Hematopoietic multipotent progenitor cell treated with erythropoietin and hydrocortisone succinate and interleukin-3 and kit ligand, for 8 days (in vitro differentiated cells): ENCODE data around the gene USP37.
A peak's percentile ranks its signal among the peaks of the same experiment; 100 is the strongest.
"Not testable (repeated sequence)": the region's sequence is repeated elsewhere in the genome, so short reads cannot be mapped to it uniquely, and the experiment has no call there.

Experiments
- DNase-seq: peaks from one replicate; pipeline ENCODE4 v3.0.0-alpha.2; 2015

Gene USP37

GRCh38 chr2:218547511-218547910, 20.6 kb downstream of the USP37 start:
- no peak for DNase-seq

- DNase-seq: no peak
These were observed 22.1 kb downstream of the USP37 start for GRCh38 chr2:218546012-218546411.

- DNase-seq: no peak
These were observed 28.1 kb downstream of the USP37 start for GRCh38 chr2:218540015-218540414.

GRCh38 chr2:218536804-218537494, 31.2 kb downstream of the USP37 start:
- no peak for DNase-seq

GRCh38 chr2:218529990-218530389, 38.2 kb downstream of the USP37 start:
- no peak for DNase-seq

GRCh38 chr2:218528409-218528808, 39.7 kb downstream of the USP37 start:
- not testable (repeated sequence) for DNase-seq

GRCh38 chr2:218523651-218524050, 44.5 kb downstream of the USP37 start:
- DNase-seq: no peak

DNA sequence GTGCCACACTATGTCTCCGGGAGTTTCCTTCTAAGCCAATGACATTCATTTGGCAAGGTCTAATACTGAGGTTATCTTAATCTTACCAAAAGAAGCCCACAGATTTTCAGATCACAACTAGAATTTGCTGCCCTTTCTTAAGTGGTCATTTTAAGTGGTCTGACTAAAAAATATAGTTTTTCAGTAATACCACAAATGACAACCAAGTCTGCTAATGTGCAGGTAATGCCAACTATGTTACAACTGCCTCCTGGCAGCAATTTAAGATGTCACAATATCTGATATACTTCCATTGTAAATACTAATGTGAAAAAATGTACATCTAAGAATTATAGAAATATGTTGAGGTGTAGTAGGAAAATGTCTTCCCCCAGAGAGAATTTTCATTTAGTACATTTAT, 49.3 kb downstream of the USP37 start:
- no peak for DNase-seq

- DNase-seq: no peak
These were observed 50.5 kb downstream of the USP37 start for GRCh38 chr2:218517434-218518206.

GRCh38 chr2:218516614-218517013, 51.5 kb downstream of the USP37 start:
- DNase-seq: peak; percentile 57

DNA sequence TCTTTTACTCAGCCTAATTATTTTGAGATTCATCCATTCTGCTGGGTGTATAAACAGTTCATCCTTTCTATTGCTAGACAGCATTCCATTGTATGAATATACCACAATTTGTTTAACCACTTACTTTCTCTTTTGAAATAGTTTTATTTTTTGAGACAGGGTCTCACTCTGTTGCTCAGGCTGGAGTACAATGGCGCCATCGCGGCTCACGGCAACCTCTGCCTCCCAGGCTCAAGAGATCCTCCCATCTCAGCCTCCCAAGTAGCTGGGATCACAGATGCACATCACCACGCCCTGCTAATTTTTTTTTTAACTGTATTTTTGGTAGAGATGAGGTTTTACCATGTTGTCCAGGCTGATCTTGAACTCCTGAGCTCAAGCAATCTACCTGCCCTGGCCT, 54.5 kb downstream of the USP37 start:
- DNase-seq: no peak

DNA sequence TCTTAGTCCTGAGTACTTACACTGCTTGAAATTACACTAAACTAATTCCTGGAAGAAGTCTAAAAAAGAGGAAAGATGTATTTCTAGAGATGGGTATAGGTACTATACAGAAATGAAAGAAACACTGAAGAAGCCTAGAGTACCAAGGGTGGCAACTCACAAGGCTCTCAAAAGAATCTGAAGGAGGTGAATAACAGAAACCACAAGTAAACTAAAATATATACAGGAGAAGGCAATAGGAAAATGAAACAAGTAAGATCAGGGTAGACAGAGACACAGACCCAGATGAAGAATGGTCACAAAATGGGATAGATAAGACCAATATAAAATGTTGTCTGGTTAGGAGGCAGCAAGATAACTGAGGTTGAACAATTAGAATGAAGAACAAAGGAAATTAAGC, 59.9 kb downstream of the USP37 start:
- DNase-seq: peak; percentile 20

- DNase-seq: no peak
These were observed 62.3 kb downstream of the USP37 start for GRCh38 chr2:218505754-218506371.

DNA sequence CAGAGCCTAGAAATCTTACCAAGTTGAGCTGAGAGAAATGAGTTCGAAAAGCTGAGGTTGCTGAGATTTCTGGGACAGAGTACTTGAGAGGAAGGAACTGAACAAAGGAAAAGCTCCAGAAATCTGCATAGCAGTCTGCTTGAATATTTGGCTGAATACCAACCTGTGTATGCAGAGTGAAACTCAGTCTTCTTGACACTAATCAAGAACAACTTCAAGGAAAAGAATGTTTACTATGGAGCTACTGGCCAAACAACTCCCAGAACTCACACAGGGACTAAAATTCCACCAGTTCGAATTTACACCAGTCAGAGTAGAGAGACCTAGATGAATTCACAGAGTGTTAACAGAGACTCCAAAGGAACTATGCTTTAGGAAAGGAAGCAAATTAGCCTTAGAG, 66.5 kb downstream of the USP37 start:
- no peak for DNase-seq

DNA sequence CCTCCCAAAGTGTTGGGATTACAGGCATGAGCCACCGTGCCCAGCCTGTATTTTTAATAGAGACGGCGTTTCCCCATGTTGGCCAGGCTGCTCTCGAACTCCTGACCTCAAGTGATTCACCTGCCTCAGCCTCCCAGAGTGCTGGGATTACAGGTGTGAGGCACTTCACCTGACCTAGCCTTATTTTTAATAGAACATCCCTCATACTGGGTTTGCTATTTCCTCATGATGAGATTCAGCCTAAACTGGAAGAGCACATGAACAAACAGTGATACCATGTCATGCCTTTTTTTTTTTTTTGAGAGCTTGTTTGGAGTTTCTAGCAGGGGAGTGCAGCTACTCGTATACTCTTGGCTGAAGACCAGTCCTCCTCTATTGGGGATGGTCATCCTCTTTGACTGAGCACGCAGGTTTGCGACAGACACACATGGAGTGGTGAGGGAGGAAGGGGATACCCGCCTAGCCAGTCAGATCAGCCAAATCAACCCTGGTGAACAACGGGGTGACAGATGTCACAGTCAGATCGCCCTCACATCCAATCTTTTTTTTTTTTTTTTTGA, 67.6 kb downstream of the USP37 start:
- no peak for DNase-seq

DNA sequence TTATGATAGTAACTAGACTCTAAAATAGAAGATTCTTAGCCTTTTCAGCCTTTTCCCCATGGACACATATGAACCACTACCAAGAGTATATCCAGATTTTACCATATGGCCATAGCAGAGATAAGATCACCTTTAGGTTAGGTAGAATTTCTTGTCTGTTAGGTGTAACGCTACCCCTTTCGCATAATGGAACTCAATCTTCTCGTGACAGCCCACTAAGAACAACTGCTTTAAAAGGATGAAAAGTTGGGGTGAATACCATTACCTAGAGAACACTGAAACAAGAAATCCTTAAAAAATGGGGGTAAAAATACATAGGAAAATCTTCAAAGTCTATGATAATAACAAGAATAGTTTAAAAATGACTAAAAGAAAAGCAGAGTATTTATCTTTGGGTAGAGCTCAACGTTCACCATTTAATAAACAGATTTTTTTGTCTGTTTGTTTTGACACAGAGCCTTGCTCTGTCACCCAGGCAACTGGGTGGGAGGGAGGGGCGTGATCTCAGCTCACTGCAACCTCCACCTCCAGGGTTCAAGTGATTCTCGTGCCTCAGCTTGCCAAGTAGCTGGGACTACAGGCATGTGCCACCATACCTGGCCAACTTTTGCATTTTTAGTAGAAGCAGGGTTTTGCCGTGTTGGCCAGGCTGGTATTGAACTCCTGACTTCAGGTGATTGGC, 82.0 kb downstream of the USP37 start:
- DNase-seq: no peak

DNA sequence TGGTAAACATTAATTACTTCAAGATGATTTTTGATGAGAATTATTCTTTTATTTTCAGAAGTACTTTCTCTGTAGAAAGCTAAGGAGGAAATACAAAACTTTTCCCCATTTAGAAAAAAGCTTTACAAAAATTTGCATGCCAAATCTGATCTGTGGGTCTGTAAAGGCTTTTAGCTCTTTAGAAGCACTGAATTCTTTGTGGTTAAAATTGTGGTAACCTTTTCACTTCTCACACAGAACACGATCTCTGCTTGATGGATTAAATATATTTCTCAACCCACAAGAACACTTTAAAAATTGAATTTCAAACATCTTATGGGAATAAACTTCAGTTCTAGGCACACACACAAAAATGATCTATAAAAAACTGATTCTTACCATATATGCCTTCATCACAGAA, 85.5 kb downstream of the USP37 start:
- DNase-seq: no peak

GRCh38 chr2:218479595-218479994, 88.6 kb downstream of the USP37 start:
- DNase-seq: no peak

GRCh38 chr2:218478544-218478943, 89.6 kb downstream of the USP37 start:
- no peak for DNase-seq

- no peak for DNase-seq
These were observed 90.9 kb downstream of the USP37 start for GRCh38 chr2:218477247-218477646.

DNA sequence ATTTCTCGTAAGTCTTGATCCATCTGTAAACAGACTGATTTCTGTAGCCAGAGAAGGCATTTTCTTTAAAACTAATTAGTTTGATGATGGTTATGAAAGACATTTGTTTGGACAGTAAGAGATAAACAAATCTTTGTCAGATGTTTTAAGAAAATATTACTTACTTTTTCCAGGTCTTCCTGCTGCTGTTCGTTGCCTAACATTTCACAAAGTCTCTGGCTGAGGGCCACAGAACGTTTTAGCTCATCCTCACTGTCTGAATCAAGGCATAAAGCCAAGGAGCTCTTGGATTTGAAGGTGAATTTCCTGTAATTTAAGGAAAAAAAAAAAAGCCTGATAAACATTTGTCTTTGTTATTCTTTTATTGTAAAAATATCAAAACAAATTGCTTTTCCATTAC, 91.5 kb downstream of the USP37 start:
- no peak for DNase-seq

DNA sequence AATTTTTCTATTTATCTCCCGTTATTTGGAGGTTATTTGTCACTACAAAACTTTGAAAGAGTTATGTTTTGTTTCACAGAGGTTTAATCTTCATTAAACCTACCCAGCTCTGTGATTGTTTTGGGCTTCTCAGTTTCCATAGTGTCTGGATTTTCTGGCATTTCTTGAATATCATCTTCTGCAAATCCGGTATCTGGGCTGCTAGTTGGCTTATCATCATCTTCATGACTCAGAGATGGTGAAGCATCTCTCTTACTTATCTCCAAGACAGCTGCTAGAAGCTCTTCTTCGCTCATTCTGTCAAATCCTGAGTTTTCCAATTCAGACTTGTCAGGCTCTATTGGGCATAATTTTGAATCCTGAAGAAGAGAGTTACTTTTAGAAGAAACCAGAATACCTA, 93.6 kb downstream of the USP37 start:
- DNase-seq: no peak

DNA sequence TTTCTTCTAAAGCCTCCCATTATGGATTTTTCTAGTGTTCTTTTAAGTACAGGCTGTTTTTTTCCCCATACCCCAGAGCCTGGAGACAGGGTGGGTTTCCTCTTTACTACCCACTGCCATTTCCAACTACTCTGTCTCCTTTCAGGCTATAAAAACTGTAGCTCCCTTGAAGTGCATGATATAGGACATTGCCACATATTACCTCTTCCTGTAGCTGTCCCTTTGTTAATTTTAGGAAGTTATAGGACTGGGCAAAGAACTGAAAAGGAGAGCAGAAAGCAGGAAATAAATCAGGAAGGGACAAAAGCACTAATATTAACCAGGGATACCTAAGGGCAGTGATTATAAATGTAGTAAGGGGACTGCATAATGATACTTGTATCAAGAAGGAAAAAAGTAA, 95.2 kb downstream of the USP37 start:
- no peak for DNase-seq
